22Rv1 (cell line): ENCODE results near the gene SLC8A1.

Source experiments
- ZFX ChIP-seq: fragments of 450-650 bp; IDR thresholded peaks from 2 replicates; pipeline ENCODE4 v1.6.1; 2017; ENCODE audit warnings: antibody characterized with exemption, borderline replicate concordance
- TF ChIP-seq, protein P1 (sequence below): fragments of 450-650 bp; IDR thresholded peaks from 2 replicates; pipeline ENCODE4 v1.5.1; 2017; ENCODE audit warnings: mild to moderate bottlenecking

DNA sequence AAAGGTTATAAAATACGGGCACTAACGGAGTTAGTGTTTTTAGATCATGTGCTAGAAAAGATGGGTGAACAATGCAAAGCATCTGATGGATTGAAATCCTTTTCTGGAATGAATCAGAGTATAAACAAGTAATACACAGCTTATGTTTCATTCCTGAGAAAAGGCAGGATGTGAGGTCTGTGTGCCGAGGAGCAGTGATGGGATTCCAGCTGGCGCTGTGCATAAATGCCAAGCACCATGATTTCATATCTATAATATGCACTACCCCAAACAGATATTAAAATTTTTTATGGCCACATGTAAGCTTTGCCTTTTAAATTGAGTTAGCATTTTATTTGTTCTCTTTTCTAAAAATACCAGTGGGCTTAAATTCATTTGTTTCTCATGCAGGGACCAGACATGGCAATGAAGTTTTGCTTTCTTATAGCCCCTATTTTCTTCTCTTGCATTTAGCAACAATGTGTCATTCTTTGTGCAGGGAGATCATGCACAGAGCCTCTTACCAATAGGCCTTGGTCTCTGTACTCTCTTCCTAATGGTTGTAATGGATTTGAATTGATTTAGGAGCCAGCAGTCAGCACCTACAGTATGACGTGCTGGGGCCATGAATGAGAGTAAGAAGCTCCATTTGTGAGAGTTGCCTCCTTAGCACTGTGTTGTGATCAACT is 323.9 kb downstream of the SLC8A1 start:
- TF ChIP-seq, protein P1, sequence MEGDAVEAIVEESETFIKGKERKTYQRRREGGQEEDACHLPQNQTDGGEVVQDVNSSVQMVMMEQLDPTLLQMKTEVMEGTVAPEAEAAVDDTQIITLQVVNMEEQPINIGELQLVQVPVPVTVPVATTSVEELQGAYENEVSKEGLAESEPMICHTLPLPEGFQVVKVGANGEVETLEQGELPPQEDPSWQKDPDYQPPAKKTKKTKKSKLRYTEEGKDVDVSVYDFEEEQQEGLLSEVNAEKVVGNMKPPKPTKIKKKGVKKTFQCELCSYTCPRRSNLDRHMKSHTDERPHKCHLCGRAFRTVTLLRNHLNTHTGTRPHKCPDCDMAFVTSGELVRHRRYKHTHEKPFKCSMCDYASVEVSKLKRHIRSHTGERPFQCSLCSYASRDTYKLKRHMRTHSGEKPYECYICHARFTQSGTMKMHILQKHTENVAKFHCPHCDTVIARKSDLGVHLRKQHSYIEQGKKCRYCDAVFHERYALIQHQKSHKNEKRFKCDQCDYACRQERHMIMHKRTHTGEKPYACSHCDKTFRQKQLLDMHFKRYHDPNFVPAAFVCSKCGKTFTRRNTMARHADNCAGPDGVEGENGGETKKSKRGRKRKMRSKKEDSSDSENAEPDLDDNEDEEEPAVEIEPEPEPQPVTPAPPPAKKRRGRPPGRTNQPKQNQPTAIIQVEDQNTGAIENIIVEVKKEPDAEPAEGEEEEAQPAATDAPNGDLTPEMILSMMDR = no peak
- no peak for TF ChIP-seq ZFX
